ENCODE results near the gene PTPRN2.

PTPRN2 gene

GRCh38 chr7:158549616-158550393 lies 37.8 kb downstream of the PTPRN2 start:
- no peak for DNase-seq (ENCODE audit: low read depth)
- no peak for TF ChIP-seq CTCF (IDR thresholded peaks at IDR 0.05; ENCODE audit: low read depth, low read length, missing control alignments)
- H3K4me3 ChIP-seq (ENCODE audit: low read depth, low read length), result no peak overlapping the region
- in situ Hi-C loops (cut with HindIII; ENCODE audit: low sequenced_read_pairs), result no loop called here

- no peak for TF ChIP-seq CTCF (IDR thresholded peaks at IDR 0.05; ENCODE audit: low read depth, low read length, missing control alignments)
- no peak for DNase-seq (ENCODE audit: low read depth)
- in situ Hi-C loops (cut with HindIII; ENCODE audit: low sequenced_read_pairs), result no loop called here
- H3K4me3 ChIP-seq (ENCODE audit: low read depth, low read length), result no peak overlapping the region
Observed at GRCh38 chr7:158549176-158549615, 38.4 kb downstream of the PTPRN2 start.

- in situ Hi-C loops (cut with HindIII; ENCODE audit: low sequenced_read_pairs), result no loop called here
- DNase-seq (ENCODE audit: low read depth), result no peak
- H3K4me3 ChIP-seq (ENCODE audit: low read depth, low read length), result no peak overlapping the region
- no peak for TF ChIP-seq CTCF (IDR thresholded peaks at IDR 0.05; ENCODE audit: low read depth, low read length, missing control alignments)
Observed at GRCh38 chr7:158548726-158549125, 38.9 kb downstream of the PTPRN2 start.

GRCh38 chr7:158547817-158548216 lies 39.8 kb downstream of the PTPRN2 start:
- TF ChIP-seq CTCF (IDR thresholded peaks at IDR 0.05; ENCODE audit: low read depth, low read length, missing control alignments), result no peak
- no peak overlapping the region for H3K4me3 ChIP-seq (ENCODE audit: low read depth, low read length)
- no peak for DNase-seq (ENCODE audit: low read depth)
- in situ Hi-C loops (cut with HindIII; ENCODE audit: low sequenced_read_pairs), result no loop called here

GRCh38 chr7:158546626-158547025 lies 41.0 kb downstream of the PTPRN2 start:
- no peak overlapping the region for H3K4me3 ChIP-seq (ENCODE audit: low read depth, low read length)
- no peak for TF ChIP-seq CTCF (IDR thresholded peaks at IDR 0.05; ENCODE audit: low read depth, low read length, missing control alignments)
- DNase-seq (ENCODE audit: low read depth), result no peak
- in situ Hi-C loops (cut with HindIII; ENCODE audit: low sequenced_read_pairs), result no loop called here

GRCh38 chr7:158546214-158546613 lies 41.4 kb downstream of the PTPRN2 start:
- DNase-seq (ENCODE audit: low read depth), result no peak
- TF ChIP-seq CTCF (IDR thresholded peaks at IDR 0.05; ENCODE audit: low read depth, low read length, missing control alignments), result no peak
- H3K4me3 ChIP-seq (ENCODE audit: low read depth, low read length), result no peak overlapping the region
- in situ Hi-C loops (cut with HindIII; ENCODE audit: low sequenced_read_pairs), result no loop called here

All from astrocyte of the cerebellum (primary cell).